AG04449 (cell line): ENCODE measurements around the gene KLF5.
A peak's percentile ranks its signal among the peaks of the same experiment; 100 is the strongest.

ENCODE experiments used
- CTCF ChIA-PET: fragments of 350-600 bp; formaldehyde crosslinking; extraction: SDS; loops from one replicate; lab custom pipeline; 2021; ENCODE audit warnings: antibody characterized with exemption; lab: Yijun Ruan, JAX
- POLR2A ChIA-PET: fragments of 400-600, 350-600 bp; formaldehyde crosslinking; extraction: SDS; loops from one replicate; lab custom pipeline; 2020; ENCODE audit warnings: antibody characterized with exemption, inconsistent platforms; lab: Yijun Ruan, JAX
- DNase-seq: peaks from one replicate; pipeline ENCODE4 v3.0.0-alpha.2; 2010; ENCODE audit warnings: low read depth, low spot score
- H3K4me3 ChIP-seq: 2 replicates; pipeline ENCODE4 v1.5.1; 2011; ENCODE audit warnings: low read depth, mild to moderate bottlenecking, control low read depth, low read length
- CTCF ChIP-seq: IDR thresholded peaks from one replicate; pipeline ENCODE4 v1.5.1; 2011; ENCODE audit warnings: mild to moderate bottlenecking, moderate library complexity, low read length, control low read depth, inconsistent platforms; ENCODE audit not compliant: insufficient read depth; ENCODE audit errors: missing control alignments

Gene KLF5

DNA sequence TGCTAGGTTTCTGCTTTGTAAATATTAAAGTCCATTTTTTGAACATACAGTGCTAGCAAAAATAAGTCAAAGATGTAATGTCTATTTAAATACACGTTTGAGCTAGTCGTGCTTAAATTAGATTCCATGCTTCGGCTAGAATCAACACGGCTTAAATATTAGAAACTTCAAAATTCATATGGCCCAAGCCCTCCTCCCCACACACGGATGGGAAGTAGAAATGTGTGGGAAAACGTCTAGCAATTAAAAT is 816 bp upstream of the KLF5 start:
- POLR2A ChIA-PET = interaction anchor here (0.6 to 1.2 kb wide), 3 partner anchors 15 to 889 kb away, joined by 3 to 5 read pairs (median 3); no protein-coding TSS in a partner anchor

GRCh38 chr13:73058432-73058735 is 421 bp upstream of the KLF5 start:
- TF ChIP-seq CTCF = no peak
- POLR2A ChIA-PET = interaction anchor here (0.6 to 1.2 kb wide), 4 partner anchors 14 to 889 kb away, joined by 3 to 5 read pairs (median 4); no protein-coding TSS in a partner anchor
- CTCF ChIA-PET = interaction anchor here (1.0 to 2.4 kb wide), 10 partner anchors 8 to 653 kb away, joined by 3 to 8 read pairs (median 3); no protein-coding TSS in a partner anchor

More for the DNA sequence above, 816 bp upstream of the KLF5 start:
- no peak for DNase-seq
- TF ChIP-seq CTCF = no peak
- CTCF ChIA-PET = interaction anchor here (1.0 to 2.4 kb wide), 10 partner anchors 7 to 653 kb away, joined by 3 to 8 read pairs (median 3); no protein-coding TSS in a partner anchor
- H3K4me3 ChIP-seq = peak overlapping the region; percentile 64

GRCh38 chr13:73059460-73060250 is 850 bp downstream of the KLF5 start:
- ChIA-PET POLR2A (interaction anchor here (0.6 kb wide), 1 partner anchor 172 kb away, joined by 3 read pairs; no protein-coding TSS in a partner anchor), CTCF (interaction anchor here (1.0 to 2.1 kb wide), 8 partner anchors 9 to 651 kb away, joined by 3 to 8 read pairs (median 4); no protein-coding TSS in a partner anchor)
- DNase-seq = no peak
- TF ChIP-seq CTCF = peak; percentile 32
- peak overlapping the region; percentile 76 for H3K4me3 ChIP-seq

More at GRCh38 chr13:73058432-73058735, 421 bp upstream of the KLF5 start:
- peak overlapping the region; percentile 64 for H3K4me3 ChIP-seq
- DNase-seq = no peak

GRCh38 chr13:73060251-73061160 is 1.7 kb downstream of the KLF5 start:
- DNase-seq = peak; percentile 17
- no peak for TF ChIP-seq CTCF
- POLR2A ChIA-PET = interaction anchor here (0.7 to 1.1 kb wide), 2 partner anchors 108 to 155 kb away, joined by 3 read pairs; no protein-coding TSS in a partner anchor
- CTCF ChIA-PET = interaction anchor here (0.8 to 2.1 kb wide), 3 partner anchors 9 to 356 kb away, joined by 3 to 8 read pairs (median 3); no protein-coding TSS in a partner anchor
- H3K4me3 ChIP-seq = peak overlapping the region; percentile 76

GRCh38 chr13:73061473-73061872 is 2.7 kb downstream of the KLF5 start:
- peak overlapping the region; percentile 38 for H3K4me3 ChIP-seq
- no peak for TF ChIP-seq CTCF
- no peak for DNase-seq
- ChIA-PET CTCF (interaction anchor here (2.1 kb wide), 1 partner anchor 355 kb away, joined by 8 read pairs; no protein-coding TSS in a partner anchor), POLR2A (no interaction called here)

GRCh38 chr13:73061876-73062275 is 3.1 kb downstream of the KLF5 start:
- DNase-seq = no peak
- ChIA-PET CTCF (no interaction called here), POLR2A (no interaction called here)
- H3K4me3 ChIP-seq = no peak overlapping the region
- no peak for TF ChIP-seq CTCF
